ENCODE data around the gene DNAH7. TPM values are rescaled to one million over a fixed set of nuclear protein-coding genes. Genes with fewer than 3 reads are reported as not detected.

Gene DNAH7
- polyA plus RNA-seq, 1 donor (not counting 4 experiments of a cell fraction or from before 2014, with no cell fraction given) = 0.17 TPM

DNA sequence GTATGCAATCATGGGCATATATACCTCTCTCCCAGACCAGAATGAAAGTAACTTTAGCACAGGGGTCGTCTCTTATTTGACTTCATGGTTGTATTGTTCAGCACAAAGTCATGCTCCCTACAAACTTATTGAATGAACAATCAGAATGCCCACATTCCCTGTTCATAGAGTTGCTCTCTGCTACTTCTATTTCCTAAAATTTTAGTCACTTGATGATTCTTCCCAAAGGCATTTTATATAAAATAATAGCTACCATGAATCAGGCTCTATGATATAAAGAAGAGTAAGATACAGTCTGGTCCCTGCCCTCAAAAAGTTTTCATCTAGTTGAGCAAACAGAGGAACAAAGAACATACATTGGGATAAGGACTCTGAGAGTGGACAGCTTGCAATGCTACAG lies 249.4 kb downstream of the DNAH7 start:
- H4K20me1 ChIP-seq (ENCODE audit: control insufficient read depth, extremely low read depth, insufficient read depth, low read length) = no peaks in the 10 kb centered on the region
- FAIRE-seq (no peak), DNase-seq (ENCODE audit: low read depth, low spot score) (no peak)
- H3K27me3 ChIP-seq (ENCODE audit: control insufficient read depth, extremely low read depth, insufficient read depth, low read length) = no peaks in the 10 kb centered on the region
- dilution Hi-C loops (cut with MboI; ENCODE audit: extremely low pct_ligation_motif_present, low sequenced_read_pairs) = no loop called here
- no peak overlapping the region for H3K4me3 ChIP-seq (ENCODE audit: control insufficient read depth in 2 of 3, extremely low read depth in 1 of 3, insufficient read depth in 2 of 3, low read depth in 1 of 3, low read length in 3 of 3)
- no peak for TF ChIP-seq EZH2 (IDR thresholded peaks at IDR 0.05; ENCODE audit: low read length)
- TF ChIP-seq, protein P1, sequence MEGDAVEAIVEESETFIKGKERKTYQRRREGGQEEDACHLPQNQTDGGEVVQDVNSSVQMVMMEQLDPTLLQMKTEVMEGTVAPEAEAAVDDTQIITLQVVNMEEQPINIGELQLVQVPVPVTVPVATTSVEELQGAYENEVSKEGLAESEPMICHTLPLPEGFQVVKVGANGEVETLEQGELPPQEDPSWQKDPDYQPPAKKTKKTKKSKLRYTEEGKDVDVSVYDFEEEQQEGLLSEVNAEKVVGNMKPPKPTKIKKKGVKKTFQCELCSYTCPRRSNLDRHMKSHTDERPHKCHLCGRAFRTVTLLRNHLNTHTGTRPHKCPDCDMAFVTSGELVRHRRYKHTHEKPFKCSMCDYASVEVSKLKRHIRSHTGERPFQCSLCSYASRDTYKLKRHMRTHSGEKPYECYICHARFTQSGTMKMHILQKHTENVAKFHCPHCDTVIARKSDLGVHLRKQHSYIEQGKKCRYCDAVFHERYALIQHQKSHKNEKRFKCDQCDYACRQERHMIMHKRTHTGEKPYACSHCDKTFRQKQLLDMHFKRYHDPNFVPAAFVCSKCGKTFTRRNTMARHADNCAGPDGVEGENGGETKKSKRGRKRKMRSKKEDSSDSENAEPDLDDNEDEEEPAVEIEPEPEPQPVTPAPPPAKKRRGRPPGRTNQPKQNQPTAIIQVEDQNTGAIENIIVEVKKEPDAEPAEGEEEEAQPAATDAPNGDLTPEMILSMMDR (optimal IDR thresholded peaks at IDR 0.05 in 1 of 3, IDR thresholded peaks at IDR 0.05 in 1 of 3, conservative IDR thresholded peaks at IDR 0.05 in 1 of 3; ENCODE audit: extremely low read depth in 1 of 3, insufficient read depth in 2 of 3, low read length in 3 of 3) = no peak
- no peak overlapping the region for H2AFZ ChIP-seq (ENCODE audit: control insufficient read depth, low read length)
- H3K9me1 ChIP-seq (ENCODE audit: control insufficient read depth, extremely low read depth, insufficient read depth, low read length) = no peaks in the 10 kb centered on the region
- no peak overlapping the region for H3K4me2 ChIP-seq (ENCODE audit: control insufficient read depth, extremely low read depth, insufficient read depth, low read depth, low read length)
- no peak overlapping the region for H3K9ac ChIP-seq (ENCODE audit: control insufficient read depth, extremely low read depth, insufficient read depth, low read length)
- peaks cover 5% of the 10 kb centered on the region for H3K4me1 ChIP-seq (ENCODE audit: control insufficient read depth, extremely low read depth, insufficient read depth, low read length)
- H3K79me2 ChIP-seq (ENCODE audit: control insufficient read depth, insufficient read depth, low read length) = no peaks in the 10 kb centered on the region
- no peaks in the 10 kb centered on the region for H3K36me3 ChIP-seq (ENCODE audit: control insufficient read depth in 2 of 2, extremely low read depth in 1 of 2, insufficient read depth in 2 of 2, low read length in 2 of 2)
- H3K27ac ChIP-seq (ENCODE audit: control insufficient read depth, insufficient read depth, low read length) = no peak overlapping the region
- H3K9me3 ChIP-seq (ENCODE audit: control insufficient read depth, low read depth, low read length) = no peaks in the 10 kb centered on the region

DNA sequence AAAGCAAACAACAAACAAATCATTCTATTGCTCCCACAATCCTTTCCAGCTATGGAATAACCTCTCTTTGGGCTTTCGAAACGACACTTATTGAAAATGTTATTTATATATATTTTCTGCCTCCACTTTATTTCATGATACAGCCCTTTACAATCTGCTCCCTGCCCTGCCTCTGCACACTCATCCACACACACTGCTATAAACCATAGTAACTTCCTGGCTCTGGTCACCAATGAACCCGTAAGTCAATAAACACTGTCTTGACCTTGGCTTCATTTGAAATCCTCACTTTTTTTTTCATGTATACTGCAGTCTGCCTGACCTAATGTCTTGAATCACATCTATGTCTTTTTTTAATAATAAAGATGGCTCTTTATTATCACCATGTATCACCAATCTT lies 250.1 kb downstream of the DNAH7 start:
- Histone ChIP-seq H3K9ac (ENCODE audit: control insufficient read depth, extremely low read depth, insufficient read depth, low read length) (no peak overlapping the region), H3K4me1 (ENCODE audit: control insufficient read depth, extremely low read depth, insufficient read depth, low read length) (peaks cover 5% of the 10 kb centered on the region), H3K4me2 (ENCODE audit: control insufficient read depth, extremely low read depth, insufficient read depth, low read depth, low read length) (no peak overlapping the region), H3K27ac (ENCODE audit: control insufficient read depth, insufficient read depth, low read length) (no peak overlapping the region), H3K9me3 (ENCODE audit: control insufficient read depth, low read depth, low read length) (no peaks in the 10 kb centered on the region), H3K36me3 (ENCODE audit: control insufficient read depth in 2 of 2, extremely low read depth in 1 of 2, insufficient read depth in 2 of 2, low read length in 2 of 2) (no peaks in the 10 kb centered on the region), H3K4me3 (ENCODE audit: control insufficient read depth in 2 of 3, extremely low read depth in 1 of 3, insufficient read depth in 2 of 3, low read depth in 1 of 3, low read length in 3 of 3) (no peak overlapping the region), H3K27me3 (ENCODE audit: control insufficient read depth, extremely low read depth, insufficient read depth, low read length) (no peaks in the 10 kb centered on the region), H4K20me1 (ENCODE audit: control insufficient read depth, extremely low read depth, insufficient read depth, low read length) (no peaks in the 10 kb centered on the region), H2AFZ (ENCODE audit: control insufficient read depth, low read length) (no peak overlapping the region), H3K9me1 (ENCODE audit: control insufficient read depth, extremely low read depth, insufficient read depth, low read length) (no peaks in the 10 kb centered on the region), H3K79me2 (ENCODE audit: control insufficient read depth, insufficient read depth, low read length) (no peaks in the 10 kb centered on the region)
- dilution Hi-C loops (cut with MboI; ENCODE audit: extremely low pct_ligation_motif_present, low sequenced_read_pairs) = no loop called here
- FAIRE-seq = no peak
- no peak for DNase-seq (ENCODE audit: low read depth, low spot score)
- TF ChIP-seq EZH2 (IDR thresholded peaks at IDR 0.05; ENCODE audit: low read length) = no peak

DNA sequence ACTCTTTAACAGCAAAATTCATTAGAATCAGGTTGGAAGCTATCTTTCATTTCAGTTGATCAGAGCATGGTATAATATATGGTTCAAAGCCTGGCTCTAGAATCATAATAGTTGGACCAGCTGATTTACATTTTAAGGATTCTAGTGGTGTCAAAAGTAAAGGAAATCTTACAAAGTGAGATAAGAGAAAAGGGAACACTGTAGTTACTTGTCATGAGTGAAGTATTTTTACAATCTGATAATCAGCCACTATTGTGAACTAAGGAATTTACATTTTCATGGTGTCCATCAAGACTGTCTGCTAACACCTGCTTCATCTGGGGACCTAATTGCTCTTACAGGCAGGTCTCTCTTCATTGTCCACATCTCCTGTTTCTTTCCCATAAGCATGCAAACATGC lies 250.5 kb downstream of the DNAH7 start:
- no peaks in the 10 kb centered on the region for H3K27me3 ChIP-seq (ENCODE audit: control insufficient read depth, extremely low read depth, insufficient read depth, low read length)
- H3K4me2 ChIP-seq (ENCODE audit: control insufficient read depth, extremely low read depth, insufficient read depth, low read depth, low read length) = no peak overlapping the region
- no peak overlapping the region for H3K4me3 ChIP-seq (ENCODE audit: control insufficient read depth in 2 of 3, extremely low read depth in 1 of 3, insufficient read depth in 2 of 3, low read depth in 1 of 3, low read length in 3 of 3)
- peaks cover 5% of the 10 kb centered on the region for H3K4me1 ChIP-seq (ENCODE audit: control insufficient read depth, extremely low read depth, insufficient read depth, low read length)
- FAIRE-seq = no peak
- dilution Hi-C loops (cut with MboI; ENCODE audit: extremely low pct_ligation_motif_present, low sequenced_read_pairs) = no loop called here
- no peak overlapping the region for H3K9ac ChIP-seq (ENCODE audit: control insufficient read depth, extremely low read depth, insufficient read depth, low read length)
- DNase-seq (ENCODE audit: low read depth, low spot score) = no peak
- TF ChIP-seq EZH2 (IDR thresholded peaks at IDR 0.05; ENCODE audit: low read length) = no peak
- no peaks in the 10 kb centered on the region for H3K9me1 ChIP-seq (ENCODE audit: control insufficient read depth, extremely low read depth, insufficient read depth, low read length)
- H3K9me3 ChIP-seq (ENCODE audit: control insufficient read depth, low read depth, low read length) = no peaks in the 10 kb centered on the region
- no peaks in the 10 kb centered on the region for H3K36me3 ChIP-seq (ENCODE audit: control insufficient read depth in 2 of 2, extremely low read depth in 1 of 2, insufficient read depth in 2 of 2, low read length in 2 of 2)
- no peak overlapping the region for H3K27ac ChIP-seq (ENCODE audit: control insufficient read depth, insufficient read depth, low read length)
- no peaks in the 10 kb centered on the region for H4K20me1 ChIP-seq (ENCODE audit: control insufficient read depth, extremely low read depth, insufficient read depth, low read length)
- no peaks in the 10 kb centered on the region for H3K79me2 ChIP-seq (ENCODE audit: control insufficient read depth, insufficient read depth, low read length)
- H2AFZ ChIP-seq (ENCODE audit: control insufficient read depth, low read length) = no peak overlapping the region
